Smooth muscle cell (in vitro differentiated cells): Measurements from ENCODE around the gene TOM1L2. TPM values are rescaled to one million over a fixed set of nuclear protein-coding genes. Genes with fewer than 3 reads are reported as not detected.

ENCODE experiments used
- DNase-seq: peaks from one replicate; lab custom pipeline; 2025; ENCODE audit not compliant: unreplicated experiment; lab: John Stamatoyannopoulos, UW
- H2AFZ ChIP-seq: fragments of 200-600 bp; sonication (generic); 2 replicates; pipeline ENCODE4 v1.6.0; 2016; ENCODE audit warnings: antibody characterized with exemption, low read depth, mild to moderate bottlenecking
- H3F3A ChIP-seq: fragments of 200-600 bp; sonication (generic); 2 replicates; pipeline ENCODE4 v1.6.0; 2017; ENCODE audit warnings: antibody characterized with exemption, low read depth
- H3K27ac ChIP-seq: fragments of 200-600 bp; sonication (generic); 2 replicates; pipeline ENCODE4 v1.5.1; 2016; ENCODE audit warnings: low read depth, mild to moderate bottlenecking
- H3K27me3 ChIP-seq: fragments of 200-600 bp; sonication (generic); 2 replicates; pipeline ENCODE4 v1.6.1; 2016; ENCODE audit warnings: low read depth, mild to moderate bottlenecking
- H3K36me3 ChIP-seq: fragments of 200-600 bp; sonication (generic); 2 replicates; pipeline ENCODE4 v1.5.1; 2016; ENCODE audit warnings: low read depth
- H3K4me1 ChIP-seq: fragments of 200-600 bp; sonication (generic); 2 replicates; pipeline ENCODE4 v1.5.1; 2016; ENCODE audit warnings: low read depth
- H3K4me2 ChIP-seq: fragments of 200-600 bp; sonication (generic); 2 replicates; pipeline ENCODE4 v1.6.0; 2016; ENCODE audit warnings: mild to moderate bottlenecking
- H3K4me3 ChIP-seq: fragments of 200-600 bp; sonication (generic); 2 replicates; pipeline ENCODE4 v1.5.1; 2016; ENCODE audit warnings: mild to moderate bottlenecking
- H3K79me2 ChIP-seq: fragments of 200-600 bp; sonication (generic); 2 replicates; pipeline ENCODE4 v1.6.0; 2016; ENCODE audit warnings: low read depth, mild to moderate bottlenecking
- H3K9ac ChIP-seq: fragments of 200-600 bp; sonication (generic); 2 replicates; pipeline ENCODE4 v1.6.0; 2016; ENCODE audit warnings: low read depth
- H3K9me3 ChIP-seq: fragments of 200-600 bp; sonication (generic); replicated peaks from 2 replicates; pipeline ENCODE4 v1.5.1; 2016; ENCODE audit warnings: low read depth
- H4K20me1 ChIP-seq: fragments of 200-600 bp; sonication (generic); 2 replicates; pipeline ENCODE4 v1.6.0; 2016; ENCODE audit warnings: low read depth
- WGBS: methylation state at CpG from one replicate; pipeline ENCODE4 v1.1.7; 2016; ENCODE audit warnings: low lambda C conversion rate; 5-methylcytosine and 5-hydroxymethylcytosine counted together
- polyA plus RNA-seq: library from polyadenylated mRNA; unstranded; fragments of >200 nt; fragmentation: Nextera tagmentation; extraction: Ambion mirVana; gene quantifications from 2 replicates; pipeline ENCODE4 v1.2.1, GENCODE V29; 2016
- total RNA-seq: library from RNA; depleted of rRNA; stranded (reverse); fragments of >200 nt; gene quantifications from 2 replicates; pipeline ENCODE4 v1.2.3, GENCODE V29; 2014
- TF ChIP-seq, protein P1 (sequence below): fragments of 200-600 bp; sonication (generic); IDR thresholded peaks from 2 replicates; pipeline ENCODE4 v1.5.1; 2017; ENCODE audit warnings: borderline replicate concordance, mild to moderate bottlenecking, antibody characterized with exemption; ENCODE audit not compliant: insufficient read depth, poor library complexity, severe bottlenecking

Gene TOM1L2
- total and polyA plus RNA-seq, 2 experiments from 2014 or later: 20.3 to 27.0 TPM

DNA sequence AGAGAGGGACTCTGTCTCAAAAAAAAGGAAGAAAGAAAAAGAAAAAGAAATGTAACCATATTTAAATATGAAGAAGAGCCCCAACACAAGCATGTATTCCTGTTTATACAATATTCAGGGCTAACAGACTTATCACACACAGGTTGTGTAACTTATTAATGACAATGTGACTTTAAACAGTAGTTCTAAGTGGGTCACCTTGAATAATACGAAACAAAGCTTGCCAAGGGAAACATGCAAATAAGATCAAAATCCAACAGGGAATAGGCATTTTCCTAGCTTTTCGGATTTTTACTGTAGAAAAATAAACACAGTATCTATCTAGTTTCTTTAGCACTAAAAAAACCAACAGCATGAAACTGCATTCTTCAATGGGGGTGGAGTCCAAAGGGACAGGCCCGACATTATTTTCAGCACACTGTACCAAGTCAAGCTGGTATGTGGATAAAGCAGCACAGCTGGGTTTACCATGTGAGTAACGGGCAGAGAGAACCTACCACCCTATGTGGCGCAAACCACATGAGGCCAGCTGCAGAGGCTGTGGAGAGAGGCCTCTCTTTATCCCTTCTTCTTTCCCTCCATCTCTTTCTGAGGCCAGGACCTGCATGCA lies 45.3 kb downstream of the TOM1L2 start:
- Histone ChIP-seq H3K27ac (no peak overlapping the region), H3K4me1 (peaks cover 20% of the 10 kb centered on the region), H3K9me3 (no peaks in the 10 kb centered on the region), H3K4me2 (no peak overlapping the region), H3K9ac (no peak overlapping the region), H4K20me1 (peaks cover 11% of the 10 kb centered on the region), H2AFZ (no peak overlapping the region), H3K36me3 (no peaks in the 10 kb centered on the region), H3F3A (peaks cover 10% of the 10 kb centered on the region), H3K79me2 (peaks cover 62% of the 10 kb centered on the region), H3K4me3 (no peak overlapping the region), H3K27me3 (no peaks in the 10 kb centered on the region)
- 73% methylated on average over 5 of the region's 5 CpGs for WGBS
- TF ChIP-seq, protein P1, sequence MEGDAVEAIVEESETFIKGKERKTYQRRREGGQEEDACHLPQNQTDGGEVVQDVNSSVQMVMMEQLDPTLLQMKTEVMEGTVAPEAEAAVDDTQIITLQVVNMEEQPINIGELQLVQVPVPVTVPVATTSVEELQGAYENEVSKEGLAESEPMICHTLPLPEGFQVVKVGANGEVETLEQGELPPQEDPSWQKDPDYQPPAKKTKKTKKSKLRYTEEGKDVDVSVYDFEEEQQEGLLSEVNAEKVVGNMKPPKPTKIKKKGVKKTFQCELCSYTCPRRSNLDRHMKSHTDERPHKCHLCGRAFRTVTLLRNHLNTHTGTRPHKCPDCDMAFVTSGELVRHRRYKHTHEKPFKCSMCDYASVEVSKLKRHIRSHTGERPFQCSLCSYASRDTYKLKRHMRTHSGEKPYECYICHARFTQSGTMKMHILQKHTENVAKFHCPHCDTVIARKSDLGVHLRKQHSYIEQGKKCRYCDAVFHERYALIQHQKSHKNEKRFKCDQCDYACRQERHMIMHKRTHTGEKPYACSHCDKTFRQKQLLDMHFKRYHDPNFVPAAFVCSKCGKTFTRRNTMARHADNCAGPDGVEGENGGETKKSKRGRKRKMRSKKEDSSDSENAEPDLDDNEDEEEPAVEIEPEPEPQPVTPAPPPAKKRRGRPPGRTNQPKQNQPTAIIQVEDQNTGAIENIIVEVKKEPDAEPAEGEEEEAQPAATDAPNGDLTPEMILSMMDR: no peak
- no peak for DNase-seq

DNA sequence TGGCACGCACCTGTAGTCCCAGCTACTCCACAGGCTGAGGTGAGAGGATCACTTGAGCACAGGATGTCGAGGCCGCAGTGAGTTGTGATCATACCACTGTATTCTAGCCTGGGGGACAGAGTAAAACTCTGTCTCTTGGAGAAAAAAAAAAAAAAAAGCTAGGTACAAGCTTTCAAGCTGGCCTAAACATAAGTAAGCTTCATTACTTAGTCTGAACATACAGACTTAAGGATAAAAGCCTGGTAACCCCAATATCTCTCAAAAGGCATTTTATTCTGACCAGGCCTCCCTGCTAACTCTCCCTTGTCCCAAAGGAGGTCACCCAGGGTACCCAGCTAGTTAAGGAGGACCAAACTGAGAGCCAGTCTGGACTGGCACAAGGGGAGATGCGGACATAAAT lies 46.2 kb downstream of the TOM1L2 start:
- no peaks in the 10 kb centered on the region for H3K27me3 ChIP-seq
- no peak overlapping the region for H3K4me2 ChIP-seq
- no peak overlapping the region for H2AFZ ChIP-seq
- H4K20me1 ChIP-seq: peaks cover 11% of the 10 kb centered on the region
- TF ChIP-seq, protein P1: no peak
- no peak overlapping the region for H3K27ac ChIP-seq
- peaks cover 12% of the 10 kb centered on the region for H3F3A ChIP-seq
- no peaks in the 10 kb centered on the region for H3K36me3 ChIP-seq
- WGBS: 66% methylated on average over 4 of the region's 4 CpGs
- no peaks in the 10 kb centered on the region for H3K9me3 ChIP-seq
- DNase-seq: no peak
- H3K4me3 ChIP-seq: no peak overlapping the region
- peaks cover 29% of the 10 kb centered on the region for H3K4me1 ChIP-seq
- H3K9ac ChIP-seq: no peak overlapping the region
- peaks cover 53% of the 10 kb centered on the region for H3K79me2 ChIP-seq

DNA sequence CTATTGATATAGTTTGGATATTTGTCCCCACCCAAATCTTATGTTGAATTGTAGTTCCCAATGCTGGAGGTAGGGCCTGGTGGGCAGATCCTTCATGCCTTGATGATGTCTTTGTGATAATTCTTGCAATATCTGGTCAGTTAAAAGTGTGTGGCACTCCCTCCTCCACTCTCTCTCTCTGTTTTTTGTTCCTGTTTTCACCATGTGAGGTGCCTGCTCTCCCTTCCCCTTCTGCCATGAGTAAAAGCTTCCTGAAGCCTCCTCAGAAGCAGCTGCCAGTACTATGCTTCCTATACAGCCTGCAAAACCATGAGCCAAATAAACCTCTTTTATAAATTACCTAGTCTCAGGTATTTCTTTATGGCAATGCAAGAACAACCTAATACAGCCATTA lies 47.3 kb downstream of the TOM1L2 start:
- Histone ChIP-seq H3K27me3 (no peaks in the 10 kb centered on the region), H3K4me1 (peaks cover 33% of the 10 kb centered on the region), H3K36me3 (no peaks in the 10 kb centered on the region), H3K79me2 (peaks cover 47% of the 10 kb centered on the region), H3F3A (peaks cover 14% of the 10 kb centered on the region), H2AFZ (no peak overlapping the region), H3K27ac (no peak overlapping the region), H3K4me2 (no peak overlapping the region), H3K4me3 (no peak overlapping the region), H3K9ac (no peak overlapping the region), H3K9me3 (no peaks in the 10 kb centered on the region), H4K20me1 (peaks cover 4% of the 10 kb centered on the region)
- TF ChIP-seq, protein P1: no peak
- DNase-seq: no peak
